ENCODE data around the gene RIPK4.

The RIPK4 gene

DNA sequence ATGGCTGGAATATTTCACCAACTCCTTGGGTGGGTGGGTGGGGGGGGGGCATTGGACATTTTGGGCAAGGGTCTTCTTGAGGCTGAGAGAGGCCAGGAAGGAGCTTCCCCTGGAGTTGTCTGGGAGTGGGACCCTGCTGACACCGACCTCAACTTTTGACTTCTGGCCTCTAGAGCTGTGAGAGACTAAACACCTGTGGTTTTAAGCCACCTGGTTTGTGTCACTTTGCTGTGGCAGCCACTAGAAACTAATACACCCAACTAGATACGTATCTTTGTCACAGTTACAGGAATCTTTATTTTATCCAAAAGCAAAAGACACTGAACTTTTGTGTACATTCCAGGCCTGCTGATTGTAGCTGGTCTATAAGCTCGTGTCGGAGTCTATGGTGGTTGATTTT, 9.9 kb upstream of the RIPK4 start:
- no peak for TF ChIP-seq CTCF (IDR thresholded peaks at IDR 0.05; ENCODE audit: low read depth, low read length, missing control alignments)
- in situ Hi-C loops (cut with HindIII; ENCODE audit: low pct_ligation_motif_present, low sequenced_read_pairs) = no loop called here
- Histone ChIP-seq H3K27me3 (replicated peaks) (peaks cover 13% of the 10 kb centered on the region), H3K27ac (no peak overlapping the region), H3K36me3 (replicated peaks) (no peaks in the 10 kb centered on the region), H3K4me3 (ENCODE audit: low read depth, low read length) (no peak overlapping the region)
- DNase-seq = no peak

GRCh38 chr21:41775149-41775472, 8.3 kb upstream of the RIPK4 start:
- peaks cover 12% of the 10 kb centered on the region for H3K27me3 ChIP-seq (replicated peaks)
- DNase-seq = no peak
- no peak for TF ChIP-seq CTCF (IDR thresholded peaks at IDR 0.05; ENCODE audit: low read depth, low read length, missing control alignments)
- no peak overlapping the region for H3K4me3 ChIP-seq (ENCODE audit: low read depth, low read length)
- H3K36me3 ChIP-seq (replicated peaks) = no peaks in the 10 kb centered on the region
- no peak overlapping the region for H3K27ac ChIP-seq
- in situ Hi-C loops (cut with HindIII; ENCODE audit: low pct_ligation_motif_present, low sequenced_read_pairs) = no loop called here

DNA sequence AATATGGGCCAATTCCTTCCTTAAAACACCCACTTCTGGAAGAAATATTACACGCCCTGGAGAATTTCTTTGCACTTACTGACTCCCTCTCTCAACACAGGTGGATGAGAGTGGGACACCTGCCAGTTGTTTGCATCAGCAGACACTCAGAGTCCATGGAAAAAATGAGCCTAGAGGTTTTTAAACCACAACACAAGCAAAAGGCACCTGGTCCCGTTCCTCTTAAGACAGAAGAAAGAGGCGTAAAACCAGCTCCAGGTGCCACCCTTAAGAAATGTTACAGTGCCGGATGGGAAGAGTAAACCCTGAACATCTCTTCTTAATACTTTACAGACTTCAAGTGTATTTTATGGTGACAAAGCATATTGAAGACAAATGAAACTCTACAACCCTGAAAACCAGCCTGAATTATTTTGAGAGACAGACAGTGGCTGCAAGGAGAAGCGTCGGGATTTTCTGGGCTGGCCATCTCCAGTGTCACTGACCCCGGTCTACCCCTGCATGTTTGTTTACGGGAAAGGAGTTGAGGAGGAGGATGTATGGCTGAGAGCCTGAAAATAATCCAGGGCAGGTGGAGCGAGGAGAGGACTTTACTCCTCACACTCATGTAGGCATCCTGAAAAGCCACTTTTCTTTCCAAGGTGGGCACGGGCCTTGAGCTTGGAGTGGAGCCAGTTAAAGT, 7.8 kb upstream of the RIPK4 start:
- Histone ChIP-seq H3K27ac (no peak overlapping the region), H3K36me3 (replicated peaks) (no peaks in the 10 kb centered on the region), H3K27me3 (replicated peaks) (peaks cover 12% of the 10 kb centered on the region), H3K4me3 (ENCODE audit: low read depth, low read length) (no peak overlapping the region)
- no peak for TF ChIP-seq CTCF (IDR thresholded peaks at IDR 0.05; ENCODE audit: low read depth, low read length, missing control alignments)
- no peak for DNase-seq
- in situ Hi-C loops (cut with HindIII; ENCODE audit: low pct_ligation_motif_present, low sequenced_read_pairs) = no loop called here

GRCh38 chr21:41772351-41773080, 5.7 kb upstream of the RIPK4 start:
- in situ Hi-C loops (cut with HindIII; ENCODE audit: low pct_ligation_motif_present, low sequenced_read_pairs) = no loop called here
- Histone ChIP-seq H3K27me3 (replicated peaks) (peaks cover 10% of the 10 kb centered on the region), H3K27ac (no peak overlapping the region), H3K4me3 (ENCODE audit: low read depth, low read length) (no peak overlapping the region), H3K36me3 (replicated peaks) (no peaks in the 10 kb centered on the region)
- no peak for DNase-seq
- TF ChIP-seq CTCF (IDR thresholded peaks at IDR 0.05; ENCODE audit: low read depth, low read length, missing control alignments) = no peak

DNA sequence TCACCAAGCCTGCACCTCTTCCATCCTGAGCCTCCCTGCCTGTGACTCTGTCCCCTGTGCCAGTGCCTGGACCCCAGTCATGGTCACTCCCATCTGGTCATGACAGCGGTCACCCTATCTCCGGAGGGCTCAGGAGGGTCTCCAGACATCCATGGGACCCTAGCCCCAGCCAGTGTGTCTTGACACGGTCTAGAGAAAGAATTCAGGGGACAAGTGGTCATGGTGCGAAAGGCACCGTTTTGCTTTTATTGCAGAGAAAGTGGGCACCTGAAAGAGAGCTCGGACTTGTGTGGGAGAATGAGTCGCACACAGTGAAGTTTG, 4.7 kb upstream of the RIPK4 start:
- no peak for TF ChIP-seq CTCF (IDR thresholded peaks at IDR 0.05; ENCODE audit: low read depth, low read length, missing control alignments)
- in situ Hi-C loops (cut with HindIII; ENCODE audit: low pct_ligation_motif_present, low sequenced_read_pairs) = no loop called here
- Histone ChIP-seq H3K36me3 (replicated peaks) (no peaks in the 10 kb centered on the region), H3K27me3 (replicated peaks) (peaks cover 14% of the 10 kb centered on the region), H3K4me3 (ENCODE audit: low read depth, low read length) (no peak overlapping the region), H3K27ac (no peak overlapping the region)
- no peak for DNase-seq

All from brain microvascular endothelial cell (primary cell).